Mucosa of descending colon (tissue), 3 donors: ENCODE measurements around the gene TDG. TPM values are rescaled to one million over a fixed set of nuclear protein-coding genes. Genes with fewer than 3 reads are reported as not detected.

ENCODE experiments used
- ATAC-seq: fragments of 200-7000 bp; cut with Tn5 transposase; one replicate; pipeline ENCODE4 v1.9.1; 2020; ENCODE audit warnings: mild to moderate bottlenecking, moderate library complexity
- DNase-seq, 3 donors: peaks; one replicate each; pipeline ENCODE4 v3.0.0-alpha.2; 2020
- H3K36me3 ChIP-seq: fragments of 200-600 bp; one replicate; pipeline ENCODE4 v1.8.0; 2021; ENCODE audit warnings: low read depth, mild to moderate bottlenecking
- H3K4me1 ChIP-seq: fragments of 200-600 bp; one replicate; pipeline ENCODE4 v1.8.0; 2021; ENCODE audit warnings: low read depth, mild to moderate bottlenecking
- H3K4me3 ChIP-seq: fragments of 200-600 bp; one replicate; pipeline ENCODE4 v1.8.0; 2021; ENCODE audit warnings: mild to moderate bottlenecking
- H3K9me3 ChIP-seq: fragments of 200-600 bp; one replicate; pipeline ENCODE4 v1.8.0; 2021; ENCODE audit warnings: mild to moderate bottlenecking
- CTCF ChIP-seq: fragments of 200-600 bp; IDR thresholded peaks from one replicate; pipeline ENCODE4 v1.8.0; 2022; ENCODE audit warnings: antibody characterized with exemption, mild to moderate bottlenecking
- intact Hi-C, 2 donors: fragments of 100-400 bp; cut with DNase I in 1 of 2; cut with micrococcal nuclease in 1 of 2; formaldehyde crosslinking; loops; one replicate each; pipeline versions ENCODE4 v1.11.0 to v1.11.1; 2022; cut with DNase I, micrococcal nuclease
- total RNA-seq, 3 donors: library from RNA; stranded (reverse); fragmentation: NEBNext Ultra II Directional in 2 of 3; extraction: Animal tissue kit (Norgen Biotek cat#: 25700) in 2 of 3; gene quantifications; one replicate each; pipeline versions ENCODE4 v1.2.1 to v1.2.4, GENCODE V29; 2021 to 2023
- donor health status: DM: no; HTN: no; CAD: no; lungs with moderate emphysema.
- donor health status: DM: no; HTN: no; CAD: no.
- donor health status: DM: no; HTN: yes; CAD: no.

The TDG gene
- total RNA-seq, 3 donors from 2014 or later, result 23.5 to 29.2 (median 27.7) TPM

- Histone ChIP-seq H3K9me3 (no peaks in the 10 kb centered on the region), H3K4me1 (peaks cover 8% of the 10 kb centered on the region), H3K4me3 (peak overlapping the region; percentile 69), H3K36me3 (no peaks in the 10 kb centered on the region)
- intact Hi-C loops, result no loop called here
- DNase-seq (no peak), ATAC-seq (no peak)
- TF ChIP-seq CTCF, result no peak
Observed at GRCh38 chr12:103964805-103965204, 867 bp upstream of the TDG start.

- intact Hi-C loops, result no loop called here
- DNase-seq (no peak), ATAC-seq (no peak)
- no peaks in the 10 kb centered on the region for H3K36me3 ChIP-seq
- H3K4me3 ChIP-seq, result peak overlapping the region; percentile 69
- no peak for TF ChIP-seq CTCF
- peaks cover 8% of the 10 kb centered on the region for H3K4me1 ChIP-seq
- no peaks in the 10 kb centered on the region for H3K9me3 ChIP-seq
Observed at GRCh38 chr12:103965255-103965589, 450 bp upstream of the TDG start.

GRCh38 chr12:103966736-103967135 is 1.1 kb downstream of the TDG start:
- H3K4me1 ChIP-seq, result peaks cover 8% of the 10 kb centered on the region
- H3K36me3 ChIP-seq, result no peaks in the 10 kb centered on the region
- intact Hi-C loops, result no loop called here

GRCh38 chr12:103969391-103969790 is 3.7 kb downstream of the TDG start:
- Histone ChIP-seq H3K9me3 (no peaks in the 10 kb centered on the region), H3K4me3 (no peak overlapping the region), H3K36me3 (no peaks in the 10 kb centered on the region), H3K4me1 (peaks cover 5% of the 10 kb centered on the region)
- ATAC-seq (no peak), DNase-seq (no peak)
- no peak for TF ChIP-seq CTCF
- intact Hi-C loops, result no loop called here

More at GRCh38 chr12:103966736-103967135, 1.1 kb downstream of the TDG start:
- TF ChIP-seq CTCF, result no peak
- Histone ChIP-seq H3K9me3 (no peaks in the 10 kb centered on the region), H3K4me3 (no peak overlapping the region)
- no peak for ATAC-seq
- no peak for DNase-seq

GRCh38 chr12:103973909-103974308 is 8.2 kb downstream of the TDG start:
- intact Hi-C loops, result no loop called here
- H3K9me3 ChIP-seq, result no peaks in the 10 kb centered on the region
- no peaks in the 10 kb centered on the region for H3K36me3 ChIP-seq
- no peaks in the 10 kb centered on the region for H3K4me1 ChIP-seq
- TF ChIP-seq CTCF, result no peak
- DNase-seq (no peak), ATAC-seq (no peak)
- H3K4me3 ChIP-seq, result no peak overlapping the region

GRCh38 chr12:103975368-103975767 is 9.7 kb downstream of the TDG start:
- Histone ChIP-seq H3K4me3 (no peak overlapping the region), H3K36me3 (no peaks in the 10 kb centered on the region), H3K4me1 (no peaks in the 10 kb centered on the region), H3K9me3 (no peaks in the 10 kb centered on the region)
- DNase-seq, result no peak
- intact Hi-C loops, result no loop called here
- no peak for ATAC-seq
- no peak for TF ChIP-seq CTCF
